IMR-90 (cell line): ENCODE results near the gene METTL14. TPM values are rescaled to one million over a fixed set of nuclear protein-coding genes. Genes with fewer than 3 reads are reported as not detected.

Source experiments
- ATAC-seq: fragments of 200-7000 bp; cut with Tn5 transposase; 2 replicates; pipeline ENCODE4 v1.9.1; 2020; ENCODE audit warnings: low read depth, mild to moderate bottlenecking, moderate library complexity
- BruUV-seq: library from RNA; stranded (reverse); fragments of 400-500 nt; replicated peaks from 2 replicates; lab custom pipeline; 2021; lab: Mats Ljungman, UMichigan
- CTCF ChIA-PET: fragments of 300-600 bp; formaldehyde crosslinking; extraction: SDS; loops from one replicate; lab custom pipeline; 2021; ENCODE audit warnings: antibody characterized with exemption; lab: Yijun Ruan, JAX
- POLR2A ChIA-PET: fragments of 300-600 bp; sonication (Branson Sonifier 250); formaldehyde crosslinking; loops from one replicate; lab custom pipeline; 2022; ENCODE audit warnings: antibody characterized with exemption; ENCODE audit not compliant: unreplicated experiment; lab: Charles Lee
- DNase-seq: peaks from one replicate; pipeline ENCODE4 v3.0.0; 2013
- H2AFZ ChIP-seq: replicated peaks from 2 replicates; pipeline ENCODE3; 2013; ENCODE audit warnings: low read length, mild to moderate bottlenecking; ENCODE audit not compliant: poor library complexity
- H2AK5ac ChIP-seq: 2 replicates; pipeline ENCODE4 v1.6.1; 2013; ENCODE audit warnings: low read depth, low read length, inconsistent platforms
- H2AK9ac ChIP-seq: replicated peaks from 2 replicates; pipeline ENCODE3; 2013; ENCODE audit warnings: mild to moderate bottlenecking, low read depth, low read length, moderate library complexity; ENCODE audit not compliant: poor library complexity
- H2BK120ac ChIP-seq: 2 replicates; pipeline ENCODE4 v1.6.1; 2013; ENCODE audit warnings: low read depth, low read length, inconsistent platforms
- H2BK15ac ChIP-seq: 3 replicates; pipeline ENCODE4 v1.6.1; 2013; ENCODE audit warnings: low read depth, low read length, inconsistent platforms
- H2BK20ac ChIP-seq: 2 replicates; pipeline ENCODE4 v1.6.1; 2013; ENCODE audit warnings: low read depth, mild to moderate bottlenecking, inconsistent platforms, low read length, moderate library complexity
- H2BK5ac ChIP-seq: 2 replicates; pipeline ENCODE4 v1.6.1; 2013; ENCODE audit warnings: mild to moderate bottlenecking, low read depth, low read length, inconsistent platforms; ENCODE audit not compliant: poor library complexity, severe bottlenecking
- H3K14ac ChIP-seq: replicated peaks from 2 replicates; pipeline ENCODE4 v1.6.1; 2013; ENCODE audit warnings: low read depth, low read length, inconsistent platforms
- H3K18ac ChIP-seq: 2 replicates; pipeline ENCODE4 v1.6.1; 2013; ENCODE audit warnings: low read depth, low read length, control low read depth
- H3K23ac ChIP-seq: 2 replicates; pipeline ENCODE4 v1.6.1; 2013; ENCODE audit warnings: low read depth, low read length, inconsistent platforms
- H3K27ac ChIP-seq: 2 replicates; pipeline ENCODE4 v1.5.1; 2013; ENCODE audit warnings: mild to moderate bottlenecking, control low read depth, low read length; ENCODE audit not compliant: insufficient read depth
- H3K27me3 ChIP-seq: 2 replicates; pipeline ENCODE4 v1.6.1; 2013; ENCODE audit warnings: low read length; ENCODE audit not compliant: control insufficient read depth, insufficient read depth
- H3K36me3 ChIP-seq: 2 replicates; pipeline ENCODE4 v1.6.1; 2013; ENCODE audit warnings: low read length, mixed read lengths; ENCODE audit not compliant: control insufficient read depth, insufficient read depth
- H3K4ac ChIP-seq: 2 replicates; pipeline ENCODE4 v1.6.1; 2013; ENCODE audit warnings: low read depth, low read length, inconsistent platforms
- H3K4me1 ChIP-seq: 2 replicates; pipeline ENCODE4 v1.6.1; 2013; ENCODE audit warnings: low read length, mixed read lengths; ENCODE audit not compliant: control insufficient read depth, insufficient read depth
- H3K4me2 ChIP-seq: 2 replicates; pipeline ENCODE4 v1.6.1; 2013; ENCODE audit warnings: low read depth, mild to moderate bottlenecking, control low read depth, low read length, moderate library complexity
- H3K4me3 ChIP-seq: 2 replicates; pipeline ENCODE4 v1.5.1; 2013; ENCODE audit warnings: low read depth, mild to moderate bottlenecking, control low read depth, low read length, moderate library complexity; ENCODE audit not compliant: insufficient read depth
- H3K56ac ChIP-seq: 2 replicates; pipeline ENCODE4 v1.6.1; 2013; ENCODE audit warnings: low read length, inconsistent platforms; ENCODE audit not compliant: insufficient read depth; ENCODE audit errors: extremely low read depth
- H3K79me1 ChIP-seq, 2 experiments: 2 replicates each; pipeline ENCODE4 v1.6.1; 2013; ENCODE audit warnings: low read length in 2 of 2, inconsistent platforms in 1 of 2, low read depth in 1 of 2
- H3K9ac ChIP-seq: 2 replicates; pipeline ENCODE4 v1.6.1; 2013; ENCODE audit warnings: low read depth, low read length, control low read depth
- H3K9me1 ChIP-seq: 2 replicates; pipeline ENCODE4 v1.6.1; 2013; ENCODE audit warnings: low read length, inconsistent platforms; ENCODE audit not compliant: insufficient read depth
- H3K9me3 ChIP-seq: 2 replicates; pipeline ENCODE4 v1.6.1; 2013; ENCODE audit warnings: low read length; ENCODE audit not compliant: control insufficient read depth, insufficient read depth
- H4K20me1 ChIP-seq: 2 replicates; pipeline ENCODE4 v1.6.1; 2013; ENCODE audit warnings: low read length, inconsistent platforms; ENCODE audit not compliant: insufficient read depth
- H4K5ac ChIP-seq: 2 replicates; pipeline ENCODE4 v1.6.1; 2013; ENCODE audit warnings: mild to moderate bottlenecking, low read depth, low read length, control low read depth
- H4K8ac ChIP-seq, 2 experiments: 2 replicates each; pipeline ENCODE4 v1.6.1; 2013; ENCODE audit warnings: low read depth in 2 of 2, low read length in 2 of 2, control low read depth in 1 of 2, inconsistent platforms in 1 of 2
- H4K91ac ChIP-seq: 2 replicates; pipeline ENCODE4 v1.6.1; 2013; ENCODE audit warnings: low read depth, low read length, inconsistent platforms; ENCODE audit not compliant: insufficient read depth
- BHLHE40 ChIP-seq: fragments of 150-350 bp; IDR thresholded peaks from 2 replicates; pipeline ENCODE4 v1.6.1; 2016; ENCODE audit warnings: mild to moderate bottlenecking, low read depth, low read length
- CEBPB ChIP-seq: IDR thresholded peaks from 2 replicates; pipeline ENCODE4 v1.6.1; 2012; ENCODE audit warnings: low read depth, low read length, improper control_type of control experiment
- CHD1 ChIP-seq: IDR thresholded peaks from 2 replicates; pipeline ENCODE4 v1.6.1; 2012; ENCODE audit warnings: low read depth, low read length, improper control_type of control experiment
- FOS ChIP-seq: fragments of 150-350 bp; IDR thresholded peaks from 2 replicates; pipeline ENCODE4 v1.6.1; 2016; ENCODE audit warnings: low read depth, low read length
- MAZ ChIP-seq: IDR thresholded peaks from 2 replicates; pipeline ENCODE4 v1.6.1; 2012; ENCODE audit warnings: low read depth, mild to moderate bottlenecking, low read length, improper control_type of control experiment, moderate library complexity, borderline replicate concordance
- MXI1 ChIP-seq: IDR thresholded peaks from 2 replicates; pipeline ENCODE4 v1.6.1; 2012; ENCODE audit warnings: low read depth, mild to moderate bottlenecking, low read length, moderate library complexity, borderline replicate concordance
- NFE2L2 ChIP-seq: fragments of 150-350 bp; IDR thresholded peaks from 2 replicates; pipeline ENCODE4 v1.6.1; 2016; ENCODE audit warnings: low read depth, mild to moderate bottlenecking, low read length
- POLR2A ChIP-seq: IDR thresholded peaks from 2 replicates; pipeline ENCODE4 v1.6.1; 2012; ENCODE audit warnings: mild to moderate bottlenecking, low read depth, low read length
- RAD21 ChIP-seq: IDR thresholded peaks from 2 replicates; pipeline ENCODE4 v1.6.1; 2012; ENCODE audit warnings: low read length, improper control_type of control experiment
- RCOR1 ChIP-seq: IDR thresholded peaks from 2 replicates; pipeline ENCODE4 v1.6.1; 2012; ENCODE audit warnings: mild to moderate bottlenecking, low read length, improper control_type of control experiment; ENCODE audit not compliant: insufficient replicate concordance
- RFX5 ChIP-seq: IDR thresholded peaks from 2 replicates; pipeline ENCODE4 v1.8.0; 2012; ENCODE audit warnings: low read depth, mild to moderate bottlenecking, low read length, moderate library complexity
- SMC3 ChIP-seq: fragments of 150-350 bp; IDR thresholded peaks from 2 replicates; pipeline ENCODE4 v1.6.1; 2016; ENCODE audit warnings: low read depth, mild to moderate bottlenecking, antibody characterized with exemption, low read length, moderate library complexity
- WGBS, 2 experiments: methylation state at CpG; one replicate each; pipeline versions ENCODE4 v1.1.5 to v1.1.7; 2013; ENCODE audit warnings: missing lambda C conversion rate in 2 of 2; ENCODE audit not compliant: insufficient read length in 1 of 2; ENCODE audit errors: extremely low coverage in 2 of 2; 5-methylcytosine and 5-hydroxymethylcytosine counted together
- dilution Hi-C: fragments of 300-500 bp; cut with HindIII; formaldehyde crosslinking; loops from one replicate; pipeline ENCODE4 v1.14.3; 2018; ENCODE audit warnings: low sequenced_read_pairs; ENCODE audit not compliant: unreplicated experiment
- in situ Hi-C: fragments of 300-500 bp; cut with MboI; formaldehyde crosslinking; loops from 3 replicates; pipeline ENCODE4 v1.14.3; 2019; ENCODE audit warnings: low sequenced_read_pairs, inconsistent platforms, mixed read lengths
- intact Hi-C: fragments of 100-400 bp; cut with micrococcal nuclease; formaldehyde crosslinking; loops from 2 replicates; pipeline ENCODE4 v1.10.0; 2022
- polyA plus RNA-seq, 3 experiments: library from polyadenylated mRNA; depleted of rRNA; stranded (reverse); fragments of >200 nt; gene quantifications; 2 replicates each; pipeline ENCODE4 v1.2.3, GENCODE V29; 2012; ENCODE audit warnings: low replicate concordance in 1 of 3
- total RNA-seq: library from RNA; depleted of rRNA; stranded (reverse); fragments of >200 nt; gene quantifications from 2 replicates; pipeline ENCODE4 v1.2.3, GENCODE V29; 2012
- TF ChIP-seq, protein P1 (sequence below): fragments of 150-350 bp; IDR thresholded peaks from 2 replicates; pipeline ENCODE4 v1.6.1; 2016; ENCODE audit warnings: low read depth, mild to moderate bottlenecking, low read length, moderate library complexity, borderline replicate concordance
- TF ChIP-seq, protein P2 (sequence below): fragments of 150-350 bp; IDR thresholded peaks from 2 replicates; pipeline ENCODE4 v1.6.1; 2017; ENCODE audit warnings: mild to moderate bottlenecking, antibody characterized with exemption, low read length, low read depth

METTL14 gene
- total and polyA plus RNA-seq, 2 of the 4 experiments (the other 2 are of a cell fraction), result 5.0 to 9.3 TPM

- BruUV-seq, result no TSS peak
- H3K27ac ChIP-seq, result peak overlapping the region; percentile 62; the same call in 1 of the 2 replicates
- intact Hi-C loops, result loop anchor here (1.0 kb wide), 3 partner anchors 10 to 228 kb away; no protein-coding TSS in a partner anchor
- DNase-seq, result peak; percentile 42
- H3K4me3 ChIP-seq, result no peak overlapping the region
- no peak overlapping the region for H2AFZ ChIP-seq
- WGBS, 2 experiments, result 20% methylated on average over 2 of the region's 6 CpGs; no CpG with 5 or more reads in 1 of the 2 experiments
- H2BK5ac ChIP-seq, result peak overlapping the region; percentile 48
- peaks cover 26% of the 10 kb centered on the region; the same call in 1 of the 2 replicates for H4K20me1 ChIP-seq
- no peaks in the 10 kb centered on the region for H3K9me3 ChIP-seq
- H3K4ac ChIP-seq, result 0 out of 2 replicates have a peak overlapping the region, but pooled peaks have one; percentile 2
- H2BK20ac ChIP-seq, result peak overlapping the region; percentile 32; the same call in 1 of the 2 replicates
- peaks cover 27 to 52% of the 10 kb centered on the region in 2 experiments for H3K79me1 ChIP-seq
- ChIA-PET CTCF (interaction anchor here (0.7 kb wide), 1 partner anchor 11 kb away, joined by 5 read pairs; no protein-coding TSS in a partner anchor), POLR2A (no interaction called here)
- H3K56ac ChIP-seq, result no peak overlapping the region
- 0 out of 2 replicates have a peak overlapping the region, but pooled peaks have one; percentile 63 for H3K23ac ChIP-seq
- dilution Hi-C loops, result no loop called here
- H3K18ac ChIP-seq, result no peak overlapping the region; the same call in 1 of the 2 replicates
- no peak overlapping the region for H2BK120ac ChIP-seq
- peak overlapping the region; percentile 26; the same call in 1 of the 2 replicates for H4K5ac ChIP-seq
- no peak overlapping the region for H3K9ac ChIP-seq
- H4K91ac ChIP-seq, result no peak overlapping the region
- H2AK9ac ChIP-seq, result no peak overlapping the region
- peak; percentile 49 for ATAC-seq
- no peaks in the 10 kb centered on the region for H3K27me3 ChIP-seq
- H2BK15ac ChIP-seq, result no peak overlapping the region
- peak overlapping the region in 1 of 2 experiments; percentile 24; a peak in 1 of 4 replicates for H4K8ac ChIP-seq
- no peak overlapping the region for H2AK5ac ChIP-seq
- 0 out of 2 replicates have a peak, but pooled peaks cover 4% of the 10 kb centered on the region for H3K9me1 ChIP-seq
- no peak overlapping the region for H3K14ac ChIP-seq
- in situ Hi-C loops, result loop anchor here (10.0 kb wide), 1 partner anchor 233 kb away; no protein-coding TSS in a partner anchor
- peaks cover 17% of the 10 kb centered on the region for H3K4me1 ChIP-seq
- peak overlapping the region; percentile 1 for H3K4me2 ChIP-seq
- H3K36me3 ChIP-seq, result peaks cover 49% of the 10 kb centered on the region
- no peak for TF ChIP-seq RCOR1
- TF ChIP-seq CHD1, result no peak
- TF ChIP-seq SMC3, result no peak
- TF ChIP-seq FOS, result no peak
- TF ChIP-seq, protein P1, sequence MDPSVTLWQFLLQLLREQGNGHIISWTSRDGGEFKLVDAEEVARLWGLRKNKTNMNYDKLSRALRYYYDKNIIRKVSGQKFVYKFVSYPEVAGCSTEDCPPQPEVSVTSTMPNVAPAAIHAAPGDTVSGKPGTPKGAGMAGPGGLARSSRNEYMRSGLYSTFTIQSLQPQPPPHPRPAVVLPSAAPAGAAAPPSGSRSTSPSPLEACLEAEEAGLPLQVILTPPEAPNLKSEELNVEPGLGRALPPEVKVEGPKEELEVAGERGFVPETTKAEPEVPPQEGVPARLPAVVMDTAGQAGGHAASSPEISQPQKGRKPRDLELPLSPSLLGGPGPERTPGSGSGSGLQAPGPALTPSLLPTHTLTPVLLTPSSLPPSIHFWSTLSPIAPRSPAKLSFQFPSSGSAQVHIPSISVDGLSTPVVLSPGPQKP, result no peak
- no peak for TF ChIP-seq NFE2L2
- TF ChIP-seq BHLHE40, result no peak
- TF ChIP-seq POLR2A, result no peak
- TF ChIP-seq, protein P2, sequence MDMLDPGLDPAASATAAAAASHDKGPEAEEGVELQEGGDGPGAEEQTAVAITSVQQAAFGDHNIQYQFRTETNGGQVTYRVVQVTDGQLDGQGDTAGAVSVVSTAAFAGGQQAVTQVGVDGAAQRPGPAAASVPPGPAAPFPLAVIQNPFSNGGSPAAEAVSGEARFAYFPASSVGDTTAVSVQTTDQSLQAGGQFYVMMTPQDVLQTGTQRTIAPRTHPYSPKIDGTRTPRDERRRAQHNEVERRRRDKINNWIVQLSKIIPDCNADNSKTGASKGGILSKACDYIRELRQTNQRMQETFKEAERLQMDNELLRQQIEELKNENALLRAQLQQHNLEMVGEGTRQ, result no peak
- TF ChIP-seq RAD21, result no peak
- TF ChIP-seq CEBPB, result no peak
- TF ChIP-seq MXI1, result no peak
- no peak for TF ChIP-seq MAZ
- no peak for TF ChIP-seq RFX5
Measured at GRCh38 chr4:118741301-118741855, 56.2 kb downstream of the METTL14 start.
